Esophagus squamous epithelium (tissue), 4 donors: ENCODE measurements around the gene KATNAL1.

Experiments used
- CTCF ChIP-seq, 6 experiments: fragments of 450-650 bp in 4 of 6; fragments of 200-600 bp in 2 of 6; sonication (generic) in 2 of 6; IDR thresholded peaks; one replicate each; pipeline ENCODE4 v1.5.1; 2016 to 2019; ENCODE audit warnings: antibody characterized with exemption in 6 of 6, mild to moderate bottlenecking in 4 of 6, moderate library complexity in 4 of 6
- POLR2A ChIP-seq, 4 donors: fragments of 450-650 bp; IDR thresholded peaks; one replicate each; pipeline ENCODE4 v1.6.1; 2017; ENCODE audit warnings: antibody characterized with exemption in 4 of 4, mild to moderate bottlenecking in 4 of 4, moderate library complexity in 3 of 4

GRCh38 chr13:30313311-30313710 lies 6.0 kb upstream of the KATNAL1 start:
- no peak for TF ChIP-seq CTCF (IDR thresholded peaks at IDR 0.05)
- no peak for TF ChIP-seq POLR2A (IDR thresholded peaks at IDR 0.05)
